H1 (cell line): Measurements from ENCODE around the gene FRMD5. TPM values are rescaled to one million over a fixed set of nuclear protein-coding genes. Genes with fewer than 3 reads are reported as not detected.

Experiments used
- CTCF ChIA-PET: fragments of 300-600 bp; sonication (Branson Sonifier 250); formaldehyde crosslinking; loops from one replicate; lab custom pipeline; 2021; ENCODE audit not compliant: partially characterized antibody; lab: Charles Lee
- POLR2A ChIA-PET: fragments of 300-600 bp; sonication (Branson Sonifier 250); formaldehyde crosslinking; loops from one replicate; lab custom pipeline; 2021; ENCODE audit warnings: inconsistent platforms; ENCODE audit not compliant: partially characterized antibody; lab: Charles Lee
- DNase-seq, 2 experiments: peaks; one replicate each; pipeline versions ENCODE4 v3.0.0 to v3.0.0-alpha.2; 2010 to 2022; ENCODE audit warnings: low spot score in 2 of 2, low read depth in 1 of 2, mixed read lengths in 1 of 2
- FAIRE-seq: peaks from 2 replicates; lab custom pipeline; 2011; peaks lifted over from hg19 to GRCh38; lab: Jason Lieb, UNC
- H2AFZ ChIP-seq: 2 replicates; pipeline ENCODE4 v1.8.1; 2012; ENCODE audit warnings: low read length, inconsistent platforms
- H2AK5ac ChIP-seq: 2 replicates; pipeline ENCODE4 v1.6.1; 2013; ENCODE audit warnings: low read depth, low read length
- H2BK120ac ChIP-seq: replicated peaks from 2 replicates; pipeline ENCODE3; 2013; ENCODE audit warnings: low read depth, low read length, inconsistent platforms
- H2BK12ac ChIP-seq: 2 replicates; pipeline ENCODE4 v1.6.1; 2013; ENCODE audit warnings: low read depth, low read length
- H2BK15ac ChIP-seq: 2 replicates; pipeline ENCODE4 v1.6.1; 2013; ENCODE audit warnings: low read length
- H2BK20ac ChIP-seq: 2 replicates; pipeline ENCODE4 v1.6.1; 2013; ENCODE audit warnings: low read length
- H2BK5ac ChIP-seq: 2 replicates; pipeline ENCODE4 v1.6.1; 2013; ENCODE audit warnings: low read depth, low read length
- H3K14ac ChIP-seq: 2 replicates; pipeline ENCODE4 v1.6.1; 2013; ENCODE audit warnings: inconsistent platforms; ENCODE audit not compliant: insufficient read length
- H3K18ac ChIP-seq: 2 replicates; pipeline ENCODE4 v1.6.1; 2013; ENCODE audit warnings: low read length; ENCODE audit errors: extremely low read depth
- H3K23ac ChIP-seq: 2 replicates; pipeline ENCODE4 v1.6.1; 2013; ENCODE audit warnings: inconsistent platforms; ENCODE audit not compliant: insufficient read length
- H3K23me2 ChIP-seq: 2 replicates; pipeline ENCODE4 v1.6.1; 2013; ENCODE audit warnings: low read depth, low read length
- H3K27ac ChIP-seq: 2 replicates; pipeline ENCODE4 v1.6.1; 2011; ENCODE audit warnings: low read depth, low read length, inconsistent platforms
- H3K27me3 ChIP-seq, 4 experiments: replicated peaks in 1 of 4; 1 replicate in 1 of 4; 2 replicates in 3 of 4; pipeline versions ENCODE4 v1.6.1 to v1.8.1; 2011 to 2013; ENCODE audit warnings: low read length in 3 of 4, mild to moderate bottlenecking in 3 of 4, inconsistent platforms in 2 of 4, mixed read lengths in 2 of 4, moderate library complexity in 1 of 4; ENCODE audit not compliant: control insufficient read depth in 3 of 4, insufficient read depth in 3 of 4; ENCODE audit errors: extremely low read depth in 1 of 4
- H3K36me3 ChIP-seq, 4 experiments: 2 replicates each; pipeline versions ENCODE4 v1.6.1 to v1.8.1; 2011 to 2013; ENCODE audit warnings: mild to moderate bottlenecking in 4 of 4, low read length in 3 of 4, moderate library complexity in 2 of 4, control low read depth in 1 of 4, inconsistent platforms in 1 of 4; ENCODE audit not compliant: insufficient read depth in 4 of 4, control insufficient read depth in 2 of 4
- H3K4ac ChIP-seq: replicated peaks from 2 replicates; pipeline ENCODE3; 2013; ENCODE audit warnings: low read length, low read depth, mixed read lengths, inconsistent platforms; ENCODE audit not compliant: insufficient read length
- H3K4me1 ChIP-seq, 4 experiments: replicated peaks in 1 of 4; 1 replicate in 1 of 4; 2 replicates in 3 of 4; pipeline versions ENCODE4 v1.6.1 to v1.8.1; 2011 to 2013; ENCODE audit warnings: low read length in 3 of 4, inconsistent platforms in 2 of 4, mixed read lengths in 1 of 4; ENCODE audit not compliant: insufficient read depth in 4 of 4, control insufficient read depth in 3 of 4
- H3K4me2 ChIP-seq, 2 experiments: 2 replicates each; pipeline versions ENCODE4 v1.6.1 to v1.8.1; 2011 to 2013; ENCODE audit warnings: low read depth in 2 of 2, low read length in 2 of 2, control low read depth in 1 of 2, inconsistent platforms in 1 of 2, mild to moderate bottlenecking in 1 of 2; ENCODE audit not compliant: insufficient read depth in 1 of 2
- H3K4me3 ChIP-seq, 4 experiments: fragments of 200-600, 300-600 bp in 1 of 4; sonication (generic), shearing (Covaris generic), sonication (Bioruptor Twin) in 1 of 4; 2 replicates each; pipeline versions ENCODE4 v1.5.1 to v1.8.1; 2011 to 2016; ENCODE audit warnings: low read length in 4 of 4, low read depth in 3 of 4, control low read depth in 2 of 4, inconsistent platforms in 2 of 4, mild to moderate bottlenecking in 2 of 4, mixed read lengths in 1 of 4, moderate library complexity in 1 of 4; ENCODE audit not compliant: insufficient read depth in 2 of 4; ENCODE audit errors: extremely low read depth in 1 of 4
- H3K56ac ChIP-seq: replicated peaks from 2 replicates; pipeline ENCODE3; 2013; ENCODE audit warnings: low read depth, mild to moderate bottlenecking, mixed read lengths, low read length, inconsistent platforms; ENCODE audit not compliant: insufficient read length
- H3K79me1 ChIP-seq: 2 replicates; pipeline ENCODE4 v1.6.1; 2013; ENCODE audit warnings: low read depth, low read length, control low read depth
- H3K79me2 ChIP-seq, 2 experiments: 2 replicates each; pipeline versions ENCODE4 v1.6.1 to v1.8.1; 2012 to 2013; ENCODE audit warnings: low read length in 2 of 2, mild to moderate bottlenecking in 2 of 2, inconsistent platforms in 1 of 2; ENCODE audit not compliant: insufficient read depth in 2 of 2, control insufficient read depth in 1 of 2
- H3K9ac ChIP-seq, 4 experiments: replicated peaks in 1 of 4; 1 replicate in 1 of 4; 2 replicates in 3 of 4; pipeline versions ENCODE4 v1.6.1 to v1.8.1; 2011 to 2013; ENCODE audit warnings: low read depth in 3 of 4, low read length in 3 of 4, control low read depth in 2 of 4, mild to moderate bottlenecking in 2 of 4, moderate library complexity in 2 of 4, inconsistent platforms in 1 of 4; ENCODE audit errors: extremely low read depth in 1 of 4
- H3K9me3 ChIP-seq, 2 experiments: 2 replicates each; pipeline versions ENCODE4 v1.6.1 to v1.8.1; 2012 to 2013; ENCODE audit warnings: mild to moderate bottlenecking in 2 of 2, moderate library complexity in 2 of 2, control low read depth in 1 of 2, inconsistent platforms in 1 of 2, low read depth in 1 of 2, low read length in 1 of 2, mixed read lengths in 1 of 2; ENCODE audit not compliant: insufficient read depth in 2 of 2
- H4K20me1 ChIP-seq, 2 experiments: replicated peaks in 1 of 2; 2 replicates each; pipeline versions ENCODE3 to v1.8.1; 2011 to 2013; ENCODE audit warnings: inconsistent platforms in 2 of 2, low read length in 2 of 2, mild to moderate bottlenecking in 1 of 2; ENCODE audit not compliant: insufficient read depth in 2 of 2, control insufficient read depth in 1 of 2
- H4K5ac ChIP-seq: 2 replicates; pipeline ENCODE4 v1.6.1; 2013; ENCODE audit warnings: low read length, low read depth, mixed read lengths, inconsistent platforms; ENCODE audit not compliant: insufficient read length
- H4K8ac ChIP-seq: 2 replicates; pipeline ENCODE4 v1.8.0; 2013; ENCODE audit warnings: mild to moderate bottlenecking, moderate library complexity, low read length, inconsistent platforms; ENCODE audit not compliant: insufficient read depth; ENCODE audit errors: extremely low read depth
- H4K91ac ChIP-seq: replicated peaks from 2 replicates; pipeline ENCODE3; 2013; ENCODE audit warnings: low read length, mixed read lengths, inconsistent platforms; ENCODE audit not compliant: insufficient read length
- ATF3 ChIP-seq: IDR thresholded peaks from 2 replicates; pipeline ENCODE4 v1.6.1; 2011; ENCODE audit warnings: low read depth, mild to moderate bottlenecking, low read length; ENCODE audit not compliant: insufficient read depth
- BACH1 ChIP-seq: IDR thresholded peaks from 2 replicates; pipeline ENCODE4 v1.6.1; 2012; ENCODE audit warnings: low read length, improper control_type of control experiment
- CTBP2 ChIP-seq: IDR thresholded peaks from 2 replicates; pipeline ENCODE4 v1.7.0; 2011; ENCODE audit warnings: borderline replicate concordance, mild to moderate bottlenecking, moderate library complexity, mixed read lengths, low read length; ENCODE audit not compliant: insufficient read depth, insufficient read length
- WGBS, 2 experiments: shearing (Covaris generic) in 1 of 2; methylation state at CpG; one replicate each; pipeline versions ENCODE4 v1.1.6 to v1.1.7; 2013 to 2015; ENCODE audit warnings: low lambda C conversion rate in 2 of 2, mixed read lengths in 2 of 2, inconsistent platforms in 1 of 2, low coverage in 1 of 2, missing lambda C conversion rate in 1 of 2; ENCODE audit not compliant: insufficient replicate concordance in 2 of 2, insufficient coverage in 1 of 2, insufficient read length in 1 of 2; ENCODE audit errors: extremely low coverage in 1 of 2, missing lambda C conversion rate in 1 of 2; 5-methylcytosine and 5-hydroxymethylcytosine counted together
- polyA plus RNA-seq, 7 experiments: library from polyadenylated mRNA; depleted of rRNA in 3 of 7; stranded (reverse) in 5 of 7; unstranded in 2 of 7; fragments of >200 nt in 5 of 7; fragments of 200-250 nt in 2 of 7; gene quantifications; 1 replicate in 5 of 7; 2 replicates in 1 of 7; 4 replicates in 1 of 7; pipeline versions ENCODE4 v1.2.1 to v1.2.3, GENCODE V29; 2011 to 2013; ENCODE audit warnings: missing spikeins in 2 of 7, mixed read lengths in 2 of 7
- total RNA-seq: library from RNA; stranded (reverse); fragmentation: NEBNext Ultra II Directional; extraction: Animal tissue kit (Norgen Biotek cat#: 25700); gene quantifications from 2 replicates; pipeline ENCODE4 v1.2.1, GENCODE V29; 2021

FRMD5 gene
- total and polyA plus RNA-seq, 2 of the 8 experiments (the other 6 are each of a cell fraction or from before 2014, with no cell fraction given): 10.1 to 12.6 TPM

DNA sequence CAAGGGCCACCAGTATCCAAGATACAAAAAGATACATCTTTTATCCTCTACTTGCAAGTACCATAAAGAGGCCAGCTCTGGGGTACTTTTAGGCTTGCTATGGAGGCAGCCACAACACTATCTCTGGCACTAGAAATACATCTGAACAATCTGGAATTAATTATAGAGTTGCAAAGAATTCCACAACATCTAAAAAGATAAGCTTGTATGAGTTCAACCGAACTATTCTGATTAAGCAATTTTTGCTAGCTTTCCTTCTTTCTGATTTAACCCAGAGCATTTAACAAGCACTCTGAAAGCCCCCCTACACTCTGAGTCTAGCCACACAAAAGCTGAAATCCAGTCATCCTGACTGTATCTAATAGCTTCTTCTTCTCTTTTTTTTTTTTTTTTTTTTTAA lies 95.4 kb downstream of the FRMD5 start:
- Histone ChIP-seq H3K4me3 (no peak overlapping the region), H3K23me2 (no peaks in the 10 kb centered on the region), H4K5ac (no peak overlapping the region), H2BK120ac (no peak overlapping the region), H4K8ac (no peak overlapping the region), H2BK12ac (no peak overlapping the region), H3K4me1 (no peaks in the 10 kb centered on the region), H3K79me1 (no peaks in the 10 kb centered on the region), H4K20me1 (no peaks in the 10 kb centered on the region), H2BK15ac (no peak overlapping the region), H3K27me3 (no peaks in the 10 kb centered on the region), H4K91ac (no peak overlapping the region), H3K79me2 (no peaks in the 10 kb centered on the region), H3K9me3 (no peaks in the 10 kb centered on the region), H3K36me3 (no peaks in the 10 kb centered on the region), H3K27ac (no peak overlapping the region), H3K14ac (no peak overlapping the region), H2AFZ (no peak overlapping the region), H3K4ac (no peak overlapping the region), H2BK20ac (no peak overlapping the region), H3K4me2 (no peak overlapping the region), H2AK5ac (no peak overlapping the region), H2BK5ac (no peak overlapping the region), H3K18ac (no peak overlapping the region), H3K56ac (no peak overlapping the region), H3K9ac (no peak overlapping the region), H3K23ac (no peak overlapping the region)
- POLR2A ChIA-PET: no interaction called here
- CTCF ChIA-PET: interaction anchor here (0.7 to 1.3 kb wide), 3 partner anchors 15 to 227 kb away, joined by 3 to 4 read pairs (median 4); no protein-coding TSS in a partner anchor
- no peak for TF ChIP-seq BACH1
- no peak for TF ChIP-seq ATF3
- TF ChIP-seq CTBP2: no peak
- no peak for FAIRE-seq
- DNase-seq: no peak
- 94% methylated on average over 1 of the region's 1 CpG; no CpG with 5 or more reads in 1 of the 2 experiments for WGBS, 2 experiments
